CD1c-positive myeloid dendritic cell (primary cell): Measurements from ENCODE around the gene NRG2.

ENCODE experiments used
- DNase-seq: peaks from one replicate; pipeline ENCODE4 v3.0.0-alpha.2; 2016; ENCODE audit errors: extremely low spot score

NRG2 gene

DNA sequence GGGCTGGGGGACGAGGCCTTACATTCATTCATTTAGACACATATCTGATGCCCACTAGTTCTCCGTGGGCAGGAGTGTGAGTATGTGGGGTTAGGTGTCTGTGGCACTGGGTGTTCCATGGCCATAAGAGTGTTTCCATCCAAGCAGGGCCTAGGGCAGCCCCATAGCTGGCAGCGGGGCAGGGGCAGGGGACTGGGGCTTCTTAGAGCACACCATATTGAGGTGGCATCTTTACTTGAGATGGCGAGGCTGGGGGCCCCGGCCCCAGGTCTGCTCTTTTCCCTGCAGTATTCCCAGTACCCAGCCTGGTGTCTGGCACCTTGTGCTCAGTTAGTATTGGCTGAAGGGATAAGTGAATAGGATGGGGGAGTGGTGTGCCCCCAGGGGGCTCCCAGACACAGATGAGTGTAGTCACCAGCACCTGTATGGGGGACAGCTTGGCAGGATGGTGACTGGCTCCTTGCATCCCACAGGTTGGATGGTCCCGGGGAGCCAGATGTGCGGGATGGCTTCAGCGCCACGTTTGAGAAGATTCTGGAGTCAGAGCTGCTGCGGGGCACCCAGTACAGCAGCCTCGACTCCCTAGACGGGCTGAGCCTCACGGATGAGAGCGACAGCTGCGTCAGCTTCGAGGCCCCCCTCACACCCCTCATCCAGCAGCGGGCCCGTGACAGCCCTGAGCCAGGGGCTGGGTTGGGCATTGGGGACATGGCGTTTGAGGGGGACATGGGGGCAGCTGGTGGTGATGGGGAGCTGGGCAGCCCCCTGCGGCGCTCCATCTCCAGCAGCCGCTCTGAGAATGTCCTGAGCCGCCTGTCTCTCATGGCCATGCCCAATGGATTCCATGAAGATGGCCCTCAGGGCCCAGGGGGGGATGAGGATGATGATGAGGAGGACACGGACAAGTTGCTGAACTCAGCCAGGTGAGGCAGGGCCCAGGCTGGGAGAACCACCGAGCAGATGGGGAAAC is 230.0 kb downstream of the NRG2 start:
- no peak for DNase-seq

DNA sequence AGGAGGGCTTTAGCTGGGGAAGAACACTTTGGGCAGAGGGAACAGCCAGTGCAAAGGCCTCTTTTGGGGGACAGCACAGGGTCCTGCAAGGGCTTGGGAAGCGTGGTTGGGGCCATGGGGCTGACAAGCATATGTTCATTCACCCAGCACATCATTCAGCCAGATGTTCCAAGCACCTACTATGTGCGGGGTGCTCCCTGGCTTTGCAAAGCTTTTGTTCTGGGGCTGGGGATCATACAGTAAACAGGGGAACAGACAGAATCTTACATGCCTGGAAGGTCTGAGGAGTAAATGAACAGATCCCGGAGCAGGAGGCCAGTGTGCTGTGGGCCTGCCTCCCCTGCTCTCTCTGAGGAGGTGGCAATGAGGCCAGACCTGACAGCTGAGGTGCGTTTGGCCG is 230.8 kb downstream of the NRG2 start:
- no peak for DNase-seq

DNA sequence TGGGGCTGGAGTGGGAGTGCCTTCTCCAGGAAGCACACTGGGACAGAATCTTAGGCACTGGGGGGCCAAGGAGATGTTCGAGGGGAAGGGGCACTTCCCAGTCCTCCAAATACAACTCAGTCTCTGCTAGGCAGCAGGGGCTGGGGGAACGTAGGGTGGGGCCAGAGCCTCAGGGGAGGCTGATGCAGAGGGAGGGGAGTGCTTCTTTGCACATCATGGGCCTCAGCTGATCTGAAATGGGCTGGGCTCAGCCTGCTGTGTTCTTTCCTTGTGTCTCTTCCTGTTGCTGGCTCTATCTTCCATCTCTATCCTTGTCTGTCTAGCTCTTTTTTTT is 231.9 kb downstream of the NRG2 start:
- no peak for DNase-seq

DNA sequence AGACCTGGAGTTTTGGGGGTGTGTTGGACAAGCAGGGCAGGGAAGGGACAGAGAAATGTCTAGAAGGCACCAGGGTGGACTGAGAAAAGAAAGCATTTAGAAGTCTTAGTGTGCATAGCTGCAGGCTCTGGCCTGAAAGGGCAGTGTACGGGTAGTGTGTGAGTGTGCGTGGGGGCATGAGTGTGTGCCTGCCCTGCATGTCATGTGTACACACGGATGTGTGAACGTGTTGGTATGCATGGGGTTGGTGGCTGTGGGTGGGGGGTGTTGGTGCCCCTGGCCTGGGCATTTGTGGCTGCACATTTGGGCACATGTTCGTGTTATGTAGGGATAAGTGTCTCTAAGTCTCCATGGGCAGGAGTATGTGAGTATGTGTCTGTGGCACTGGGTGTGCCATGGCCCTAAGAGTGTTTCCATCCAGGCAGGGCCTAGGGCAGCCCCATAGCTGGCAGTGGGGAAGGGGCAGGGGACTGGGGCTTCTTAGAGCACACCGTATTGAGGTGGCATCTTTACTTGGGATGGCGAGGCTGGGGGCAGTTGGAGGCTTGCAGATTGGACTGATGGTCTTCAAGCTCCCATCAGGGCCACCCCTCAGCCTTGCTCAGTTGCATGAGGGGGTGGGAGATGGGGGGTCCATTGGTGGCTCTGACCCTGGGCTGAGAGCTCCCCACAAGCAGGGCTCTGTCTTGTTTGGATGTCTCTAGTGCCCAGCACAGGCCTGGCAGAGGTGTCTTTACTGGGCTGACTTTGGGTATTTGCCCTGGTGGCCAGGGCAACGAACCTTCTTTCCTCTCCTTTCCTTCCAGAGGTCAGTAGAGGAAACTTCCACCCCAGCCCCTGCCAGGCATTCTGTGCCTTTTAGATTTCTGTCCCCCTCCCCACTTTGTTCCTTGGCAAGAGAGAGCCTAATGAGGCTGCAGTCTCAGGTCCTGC is 232.5 kb downstream of the NRG2 start:
- no peak for DNase-seq

DNA sequence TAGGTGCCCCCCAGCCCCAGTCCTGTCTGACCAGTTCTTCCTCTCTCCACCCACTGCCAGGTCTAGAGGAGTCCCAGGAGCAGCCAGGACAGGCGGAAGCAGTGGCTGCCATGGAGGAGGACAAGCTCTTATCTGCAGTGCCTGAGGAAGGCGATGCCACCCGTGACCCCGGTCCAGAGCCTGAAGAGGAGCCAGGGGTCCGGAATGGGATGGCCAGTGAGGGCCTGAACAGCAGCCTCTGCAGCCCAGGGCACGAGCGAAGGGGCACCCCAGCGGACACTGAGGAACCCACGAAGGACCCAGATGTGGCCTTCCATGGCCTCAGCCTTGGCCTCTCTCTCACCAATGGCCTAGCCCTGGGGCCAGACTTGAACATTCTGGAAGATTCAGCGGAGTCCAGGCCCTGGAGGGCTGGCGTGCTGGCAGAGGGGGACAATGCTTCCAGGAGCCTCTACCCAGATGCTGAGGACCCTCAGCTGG is 233.7 kb downstream of the NRG2 start:
- no peak for DNase-seq

DNA sequence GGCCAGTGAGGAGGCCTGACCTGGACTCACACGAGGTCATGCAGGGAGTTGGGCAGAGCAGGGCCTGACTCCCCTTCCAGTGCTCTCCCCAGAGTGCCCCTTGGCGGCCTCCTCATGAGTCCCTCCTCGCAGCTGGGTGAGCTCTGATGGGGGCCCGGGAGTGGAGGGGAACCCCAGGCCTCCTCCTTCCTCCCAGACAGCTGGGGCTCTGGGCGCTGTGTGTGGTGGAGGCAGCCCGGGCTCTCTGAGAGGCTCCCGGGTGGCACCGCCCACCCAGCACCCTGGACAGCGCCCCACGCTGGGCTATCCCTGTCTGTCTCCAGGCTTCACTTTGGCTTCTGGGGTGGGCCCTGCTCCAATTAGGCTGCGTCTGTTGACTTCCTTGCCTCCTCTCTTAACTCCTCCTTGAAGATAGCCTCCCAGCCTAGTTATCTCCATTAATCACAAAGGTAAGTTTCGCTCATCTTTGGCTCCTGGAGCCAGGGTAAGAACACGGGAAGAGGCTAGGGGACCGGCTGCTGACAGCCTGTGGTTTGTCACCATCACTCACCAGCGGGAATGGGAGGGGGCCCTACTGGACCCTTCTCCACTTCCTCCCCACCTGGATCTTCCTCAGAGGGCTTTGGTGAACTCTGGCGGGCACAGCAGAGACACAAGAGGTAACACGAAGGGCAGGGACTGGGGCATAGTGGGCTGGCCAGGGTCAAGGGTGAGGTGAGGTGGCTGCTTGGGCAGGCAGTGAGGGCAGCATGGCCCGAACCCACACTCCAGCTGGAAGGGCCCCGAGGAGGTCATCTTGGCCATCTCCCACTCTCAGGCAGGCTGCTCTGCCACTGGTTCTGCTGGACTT is 234.4 kb downstream of the NRG2 start:
- DNase-seq: peak; percentile 40

DNA sequence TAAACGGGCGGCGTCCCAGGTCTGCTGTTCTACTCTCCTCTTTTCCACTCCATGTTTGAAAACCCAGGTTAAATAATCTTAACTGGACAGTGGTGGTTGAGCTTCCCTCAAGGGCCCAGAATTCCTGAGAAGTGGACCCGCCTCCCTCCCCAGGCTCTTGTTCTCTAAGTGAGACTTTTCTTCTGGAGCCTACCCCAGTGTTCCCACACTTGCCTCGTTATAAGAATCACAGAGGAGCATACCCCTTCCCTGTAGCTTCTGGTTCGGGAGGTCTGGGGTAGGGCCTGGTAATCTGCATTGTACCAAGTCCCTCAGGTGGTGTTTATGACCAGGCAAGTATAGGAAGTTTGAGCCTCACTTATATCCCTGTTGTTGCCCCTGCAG is 235.5 kb downstream of the NRG2 start:
- DNase-seq: no peak

DNA sequence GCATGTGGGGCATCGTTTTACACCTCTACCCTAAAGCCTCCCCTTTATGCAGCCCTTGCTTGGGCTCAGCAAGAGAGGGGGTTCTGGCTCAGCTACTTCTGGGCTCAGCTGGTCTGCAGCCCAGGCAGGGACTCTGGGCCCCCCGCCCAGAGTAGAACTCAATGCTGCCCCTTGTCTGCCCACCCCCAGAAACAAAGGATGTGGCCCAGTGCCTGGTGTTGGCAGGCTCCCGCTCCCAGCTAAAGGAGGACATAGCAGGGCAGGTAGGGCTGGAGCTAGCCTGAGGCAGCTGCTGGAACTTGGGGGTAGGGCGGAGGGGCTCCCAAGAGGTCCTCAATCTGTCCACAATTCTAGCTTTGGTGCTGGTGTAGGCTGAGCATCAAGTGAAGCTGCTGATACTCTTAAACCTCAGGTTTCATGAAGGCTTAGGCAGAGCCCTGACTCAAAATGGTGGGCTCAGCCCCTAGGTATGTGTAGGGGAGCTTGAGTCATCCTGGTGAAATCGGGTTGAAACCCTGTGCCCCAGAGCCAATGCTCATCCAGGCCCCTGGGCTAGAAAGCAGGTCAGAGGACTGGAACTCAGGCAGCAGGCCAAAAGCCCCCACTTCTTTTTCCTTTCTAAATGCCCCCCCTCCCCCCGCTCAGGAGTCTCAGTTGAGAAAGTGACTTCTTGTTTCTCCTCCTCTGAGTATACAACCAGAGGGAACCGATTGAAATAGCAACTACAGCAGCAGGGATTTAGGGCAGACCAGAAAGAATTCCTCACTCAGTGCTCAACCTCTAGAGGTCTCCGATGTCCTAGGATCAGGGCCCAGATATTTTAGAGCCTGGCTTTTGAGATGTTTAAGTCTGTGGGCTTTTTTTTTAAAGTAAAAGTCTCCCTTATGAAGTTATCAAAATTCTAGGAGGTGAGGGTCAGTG is 236.1 kb downstream of the NRG2 start:
- no peak for DNase-seq

DNA sequence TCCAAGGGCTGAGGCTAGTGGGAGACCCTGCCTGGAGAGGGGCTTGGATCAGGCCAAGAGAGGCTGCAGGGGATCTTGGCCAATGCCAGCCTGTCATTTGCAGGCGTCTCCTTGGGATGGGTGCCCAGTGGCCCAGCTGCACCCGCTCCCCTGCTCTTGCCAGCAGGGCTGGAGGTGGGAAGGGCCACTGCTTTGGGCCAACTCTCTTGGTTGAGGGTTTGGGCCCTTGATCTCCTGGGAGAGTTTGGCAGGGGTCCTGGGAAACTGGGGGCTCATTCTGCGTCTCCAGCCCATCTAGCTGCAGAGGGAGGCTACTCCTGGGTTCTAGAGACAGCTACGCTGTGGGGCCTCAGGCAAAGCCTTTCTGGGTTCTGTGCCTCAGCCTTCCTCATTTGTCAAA is 237.0 kb downstream of the NRG2 start:
- no peak for DNase-seq

DNA sequence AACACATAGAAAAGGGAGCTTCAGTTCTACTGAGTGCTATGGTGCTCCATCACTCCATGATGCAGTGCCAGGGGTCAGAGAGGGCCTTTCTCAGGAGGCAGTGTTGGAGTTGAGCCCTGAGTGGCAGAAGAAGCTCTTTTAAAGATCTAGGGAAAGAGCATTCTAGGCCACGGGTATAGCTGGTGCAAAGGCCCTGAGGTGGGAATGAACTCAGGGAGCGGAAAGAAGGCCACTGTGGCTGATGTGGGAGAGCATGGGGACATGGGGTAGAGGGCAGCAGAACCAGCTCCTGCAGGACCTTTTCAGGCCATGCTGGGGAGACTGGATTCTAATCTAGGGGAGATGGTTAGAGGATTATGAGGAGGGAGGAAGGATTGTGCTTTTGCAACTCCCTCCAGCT is 237.6 kb downstream of the NRG2 start:
- DNase-seq: no peak

DNA sequence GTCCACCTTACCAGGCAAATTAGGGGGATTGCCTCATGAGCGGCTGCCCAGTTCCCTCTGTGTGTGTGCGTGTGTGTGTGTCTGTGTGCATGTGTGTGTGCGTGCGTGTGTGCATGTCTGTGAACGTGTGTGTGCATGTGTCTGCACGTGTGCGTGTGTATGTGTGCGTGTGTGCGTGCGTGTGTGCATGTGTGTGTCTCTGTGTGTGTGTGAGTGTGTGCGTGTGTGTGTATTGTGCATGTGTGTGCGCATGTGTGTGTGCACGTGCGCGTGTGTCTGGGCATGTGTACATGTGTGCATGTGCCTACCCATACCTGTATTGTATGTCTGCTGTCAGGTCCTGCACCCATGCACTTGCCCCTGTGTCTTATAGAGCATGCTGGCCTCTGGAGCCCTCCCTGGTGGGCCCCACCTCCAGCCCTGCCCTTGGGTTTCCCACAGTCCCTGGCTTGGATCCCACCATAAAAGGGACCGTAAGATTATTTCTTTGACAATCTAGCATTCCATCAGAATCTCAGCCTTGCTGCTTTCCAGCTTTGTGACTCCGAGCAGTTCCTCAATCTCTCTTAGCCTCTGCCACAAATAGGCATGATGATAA is 238.2 kb downstream of the NRG2 start:
- no peak for DNase-seq

DNA sequence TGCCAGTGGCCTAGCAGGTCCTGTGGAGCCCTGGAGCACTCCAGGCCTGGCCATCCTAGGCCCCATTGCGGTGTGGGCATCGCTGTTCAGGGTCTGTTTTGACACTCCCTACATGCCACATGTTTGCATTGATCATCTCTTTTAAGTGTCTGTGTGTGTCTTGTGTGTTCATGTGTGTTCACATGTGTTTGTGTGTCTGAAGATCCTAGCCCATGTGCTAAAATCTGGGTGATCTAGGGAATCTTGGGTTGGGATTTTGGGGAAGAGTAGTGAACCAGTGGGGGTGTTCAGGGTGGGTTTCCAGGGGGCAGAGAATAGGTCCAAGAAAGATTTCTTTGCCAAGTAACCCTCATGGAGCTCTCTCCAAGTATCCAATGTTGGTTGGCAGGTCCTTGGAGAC is 239.1 kb downstream of the NRG2 start:
- no peak for DNase-seq

DNA sequence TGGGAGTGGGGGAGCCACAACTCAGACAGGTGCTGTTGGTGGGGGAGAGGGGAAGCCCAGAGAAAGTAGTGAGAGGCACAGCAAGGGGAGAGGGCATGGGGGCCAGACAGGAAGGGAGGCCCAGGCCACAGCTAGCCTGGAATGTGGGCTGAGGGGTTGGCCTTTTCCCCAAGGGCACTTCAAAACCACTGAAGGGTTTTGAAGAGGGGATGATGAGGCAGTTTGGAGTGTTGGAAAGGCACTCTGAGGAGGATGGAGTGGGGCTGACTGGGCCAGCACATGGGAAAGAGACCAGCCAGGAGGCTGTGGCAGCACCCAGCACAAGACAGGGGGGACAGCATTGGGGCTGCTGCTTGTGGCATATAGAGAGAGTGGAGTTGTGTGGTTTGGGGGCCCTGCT is 243.7 kb downstream of the NRG2 start:
- no peak for DNase-seq

DNA sequence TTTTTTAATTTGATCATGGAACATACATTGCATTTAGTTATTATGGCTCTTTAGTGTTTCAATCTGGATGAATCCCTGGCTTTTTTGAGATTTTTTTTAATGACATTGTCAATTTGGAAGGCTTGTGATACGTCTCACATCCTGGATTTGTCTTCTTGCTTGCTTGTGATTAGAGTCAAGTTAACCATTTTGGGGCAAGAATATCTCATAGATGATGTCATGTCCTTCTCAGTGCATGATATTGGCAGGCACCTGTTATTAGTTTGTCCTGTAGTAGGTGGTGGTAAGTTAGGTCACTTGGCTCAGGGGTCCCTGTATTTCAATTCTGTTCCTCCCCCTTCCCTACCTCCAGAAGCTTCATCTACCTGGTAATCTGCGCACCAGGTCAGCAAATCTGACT is 244.2 kb downstream of the NRG2 start:
- DNase-seq: no peak

DNA sequence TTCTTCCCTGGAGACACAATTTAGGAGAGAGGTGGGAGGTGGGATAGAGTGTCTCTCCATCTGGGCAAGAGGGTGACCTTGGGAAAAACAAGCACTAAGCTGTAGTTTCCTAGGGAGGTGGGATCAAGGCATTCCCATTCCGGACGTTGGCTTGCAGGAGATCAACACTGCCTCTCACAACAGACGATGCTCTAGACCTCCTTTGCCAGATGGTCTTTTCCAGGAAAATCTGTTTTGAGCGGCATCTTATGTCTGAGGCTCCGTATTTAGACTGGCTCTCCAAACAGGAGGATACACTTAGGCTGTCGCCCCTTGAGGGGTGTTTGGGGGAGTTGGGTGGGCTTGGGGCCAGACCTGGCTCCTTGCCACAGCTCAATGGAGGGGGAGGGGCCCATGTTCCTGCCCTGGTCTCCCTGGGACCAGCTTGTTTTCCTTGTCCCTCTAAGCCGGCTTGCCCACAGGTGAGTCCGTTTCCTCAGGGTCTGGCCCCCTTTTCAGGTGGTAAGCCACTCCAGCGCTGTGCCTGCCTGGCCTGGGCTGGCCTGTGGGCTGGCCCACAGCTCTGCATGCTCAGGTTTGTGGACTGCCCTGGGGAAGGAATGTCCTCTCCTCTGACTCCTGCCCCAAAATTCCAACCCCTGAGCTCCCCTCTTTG is 245.1 kb downstream of the NRG2 start:
- DNase-seq: no peak

DNA sequence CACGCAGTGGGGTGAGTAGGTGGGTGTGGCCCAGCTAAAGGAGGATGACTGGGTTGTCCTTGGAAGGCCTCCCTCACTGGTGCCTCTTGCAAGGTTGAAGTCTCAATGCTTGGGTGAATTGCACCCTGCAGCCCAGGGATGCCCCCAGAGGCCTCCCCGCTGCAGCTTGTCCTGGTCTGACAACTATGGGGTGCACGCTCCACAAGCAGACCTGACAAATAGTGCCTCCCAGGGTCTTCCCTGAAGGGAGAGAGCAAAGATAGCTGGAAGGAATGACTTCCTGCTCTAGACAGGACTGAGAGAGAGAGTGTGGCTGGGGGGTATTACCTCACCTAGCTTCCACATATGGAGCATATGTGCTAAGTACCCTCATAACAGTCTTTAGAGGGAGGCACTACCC is 245.8 kb downstream of the NRG2 start:
- DNase-seq: no peak
